ENCODE data around the gene LPAR2. TPM values are rescaled to one million over a fixed set of nuclear protein-coding genes. Genes with fewer than 3 reads are reported as not detected.
"Not testable (repeated sequence)": the region's sequence is repeated elsewhere in the genome, so short reads cannot be mapped to it uniquely, and the experiment has no call there.

The LPAR2 gene
- total RNA-seq, result 10 to 100 TPM in 1 of 4 donors, 1 to 10 TPM in 3; 6.5 to 26.0 (median 7.7) TPM

GRCh38 chr19:19627621-19628500 lies at the start of gene LPAR2:
TSS of gene LPAR2 (minus strand) at chr19:19628220. CDS start at chr19:19627275, 945 bp downstream.
- no peak for DNase-seq (ENCODE audit: low spot score)
- peak; percentile 70 for ATAC-seq (ENCODE audit: low FRiP score)
- TF ChIP-seq CTCF (IDR thresholded peaks at IDR 0.05), result no peak

- DNase-seq (ENCODE audit: low spot score), result no peak
- no peak for ATAC-seq (ENCODE audit: low FRiP score)
- no peak for TF ChIP-seq CTCF (IDR thresholded peaks at IDR 0.05)
Measured at GRCh38 chr19:19677579-19677978, 49.6 kb upstream of the LPAR2 start.

GRCh38 chr19:19674315-19674714 lies 46.3 kb upstream of the LPAR2 start:
- no peak for ATAC-seq (ENCODE audit: low FRiP score)
- DNase-seq (ENCODE audit: low spot score), result no peak
- no peak for TF ChIP-seq CTCF (IDR thresholded peaks at IDR 0.05)

GRCh38 chr19:19672816-19673215 lies 44.8 kb upstream of the LPAR2 start:
- TF ChIP-seq CTCF (IDR thresholded peaks at IDR 0.05), result no peak
- DNase-seq (ENCODE audit: low spot score) (no peak), ATAC-seq (ENCODE audit: low FRiP score) (no peak)

- no peak for ATAC-seq (ENCODE audit: low FRiP score)
- no peak for TF ChIP-seq CTCF (IDR thresholded peaks at IDR 0.05)
- DNase-seq (ENCODE audit: low spot score), result no peak
Measured at GRCh38 chr19:19670070-19670551, 42.1 kb upstream of the LPAR2 start.

- no peak for TF ChIP-seq CTCF (IDR thresholded peaks at IDR 0.05)
- ATAC-seq (ENCODE audit: low FRiP score) (peak; percentile 80), DNase-seq (ENCODE audit: low spot score) (peak; percentile 76)
Measured at GRCh38 chr19:19668230-19669012, 40.4 kb upstream of the LPAR2 start, which contains the start of gene ZNF101. TSS of gene ZNF101 (plus strand) at chr19:19668839. CDS start at chr19:19668964, 125 bp downstream.

GRCh38 chr19:19665420-19665948 lies 37.5 kb upstream of the LPAR2 start:
- not testable (repeated sequence) for DNase-seq (ENCODE audit: low spot score); ATAC-seq (ENCODE audit: low FRiP score)
